Retina (tissue), 1 donor: ENCODE measurements around the gene SLC7A6OS.

Experiments
- DNase-seq: peaks from one replicate; pipeline ENCODE4 v3.0.0-alpha.2; 2016

Gene SLC7A6OS

DNA sequence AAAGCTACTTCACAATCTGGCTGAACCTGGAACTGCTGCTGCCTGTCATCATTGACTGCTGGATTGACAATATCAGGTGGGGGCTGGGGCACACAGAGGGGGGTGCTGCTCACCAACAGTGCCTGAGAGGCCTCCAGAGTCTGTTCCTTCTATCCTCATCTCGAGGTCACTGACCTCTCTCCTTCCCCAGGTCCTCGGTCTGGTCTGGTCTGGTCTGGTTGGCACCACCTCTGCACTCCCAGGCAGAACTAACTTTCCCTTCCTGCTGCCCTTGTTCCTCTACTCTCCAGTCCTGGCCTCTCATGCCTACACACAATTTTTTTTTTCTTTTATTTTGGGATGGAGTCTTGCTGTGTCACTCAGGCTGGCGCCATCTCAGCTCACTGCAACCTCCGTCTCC is 61.4 kb downstream of the SLC7A6OS start:
- no peak for DNase-seq
